HL-60 (cell line): ENCODE measurements around the gene ALDH1L1.

Experiments
- CTCF ChIP-seq: IDR thresholded peaks from one replicate; pipeline ENCODE4 v1.5.1; 2011; ENCODE audit warnings: low read length, control low read depth, inconsistent platforms; ENCODE audit not compliant: insufficient read depth
- GABPA ChIP-seq: IDR thresholded peaks from 2 replicates; pipeline ENCODE4 v1.6.1; 2012; ENCODE audit warnings: low read depth
- POLR2AphosphoS5 ChIP-seq: IDR thresholded peaks from 2 replicates; pipeline ENCODE4 v1.6.1; 2012; ENCODE audit warnings: low read depth
- REST ChIP-seq: IDR thresholded peaks from 2 replicates; pipeline ENCODE4 v1.6.1; 2012; ENCODE audit warnings: low read depth; ENCODE audit not compliant: insufficient replicate concordance

- TF ChIP-seq CTCF (no peak), POLR2AphosphoS5 (no peak), REST (no peak), GABPA (no peak)
These were observed 29.4 kb upstream of the ALDH1L1 start for GRCh38 chr3:126209741-126210140.
